HepG2 (cell line): Measurements from ENCODE around the gene ARAP3. TPM values are rescaled to one million over a fixed set of nuclear protein-coding genes. Genes with fewer than 3 reads are reported as not detected.

Experiments
- BCL6 ChIP-seq: IDR thresholded peaks from 2 replicates; pipeline ENCODE4 v1.6.1; 2016; ENCODE audit warnings: missing genetic modification reagents, missing compliant biosample characterization
- GATAD2A ChIP-seq: IDR thresholded peaks from 2 replicates; pipeline ENCODE4 v1.6.1; 2016
- HNF1A ChIP-seq, 2 experiments: sonication (generic) in 1 of 2; formaldehyde crosslinking in 1 of 2; IDR thresholded peaks; 2 replicates each; pipeline versions ENCODE4 v1.4.0 to v1.6.1; 2016 to 2020; ENCODE audit warnings: borderline replicate concordance in 1 of 2, low read depth in 1 of 2, mild to moderate bottlenecking in 1 of 2, missing genetic modification reagents in 1 of 2
- KDM2A ChIP-seq: sonication (generic); formaldehyde crosslinking; IDR thresholded peaks from 2 replicates; pipeline ENCODE4 v1.4.0; 2020; ENCODE audit warnings: low read depth, missing genetic modification reagents, borderline replicate concordance
- KLF9 ChIP-seq: IDR thresholded peaks from 2 replicates; pipeline ENCODE4 v1.6.1; 2016; ENCODE audit warnings: low read depth
- RBM39 ChIP-seq: fragments of 200-400 bp; formaldehyde crosslinking; IDR thresholded peaks from one replicate; pipeline ENCODE4 v1.6.1; 2018; ENCODE audit warnings: antibody characterized with exemption, mild to moderate bottlenecking, low read depth, low read length; ENCODE audit not compliant: poor library complexity, severe bottlenecking
- TFDP1 ChIP-seq: IDR thresholded peaks from 2 replicates; pipeline ENCODE4 v1.6.1; 2016; ENCODE audit warnings: missing compliant biosample characterization, missing genetic modification reagents, borderline replicate concordance
- ZFAT ChIP-seq: sonication (generic); formaldehyde crosslinking; conservative IDR thresholded peaks from 2 replicates; pipeline ENCODE4 v1.8.1; 2023; ENCODE audit warnings: missing genetic modification reagents, inconsistent platforms
- ZFP36L2 ChIP-seq: sonication (generic); formaldehyde crosslinking; IDR thresholded peaks from 2 replicates; pipeline ENCODE4 v1.4.0; 2020; ENCODE audit warnings: missing genetic modification reagents
- ZNF251 ChIP-seq: sonication (generic); formaldehyde crosslinking; IDR thresholded peaks from 2 replicates; pipeline ENCODE4 v1.9.0; 2021; ENCODE audit warnings: mild to moderate bottlenecking, missing genetic modification reagents
- ZNF264 ChIP-seq: sonication (generic); formaldehyde crosslinking; IDR thresholded peaks from 2 replicates; pipeline ENCODE4 v1.4.0; 2020; ENCODE audit warnings: missing genetic modification reagents
- ZNF569 ChIP-seq: sonication (generic); formaldehyde crosslinking; IDR thresholded peaks from 2 replicates; pipeline ENCODE4 v1.5.0; 2020; ENCODE audit warnings: mild to moderate bottlenecking, missing genetic modification reagents, moderate library complexity, borderline replicate concordance
- ZNF687 ChIP-seq: sonication (generic); formaldehyde crosslinking; IDR thresholded peaks from 2 replicates; pipeline ENCODE4 v1.5.1; 2020; ENCODE audit warnings: mild to moderate bottlenecking, missing genetic modification reagents, moderate library complexity
- ZNF780A ChIP-seq: sonication (generic); formaldehyde crosslinking; IDR thresholded peaks from 2 replicates; pipeline ENCODE4 v1.8.0; 2022; ENCODE audit warnings: mild to moderate bottlenecking, missing genetic modification reagents, moderate library complexity
- polyA plus RNA-seq, 8 experiments: library from polyadenylated mRNA; depleted of rRNA in 3 of 8; stranded (reverse) in 7 of 8; unstranded in 1 of 8; fragments of >200 nt; fragmentation: Illumina TruSeq in 4 of 8; extraction: Trizol in 4 of 8; gene quantifications; 2 replicates each; pipeline versions ENCODE4 v1.2.1 to v1.2.3, GENCODE V29; 2011 to 2016; ENCODE audit warnings: low read depth in 4 of 8, missing spikeins in 1 of 8, mixed read lengths in 1 of 8; ENCODE audit not compliant: insufficient read depth in 1 of 8
- total RNA-seq, 5 experiments: library from RNA; depleted of rRNA; stranded (reverse); fragments of >200 nt; fragmentation: Illumina TruSeq; extraction: Trizol; gene quantifications; 2 replicates each; pipeline ENCODE4 v1.2.3, GENCODE V29; 2016; ENCODE audit warnings: low read depth in 1 of 5
- TF ChIP-seq, protein P1 (sequence below): fragments of 450-650 bp; IDR thresholded peaks from 2 replicates; pipeline ENCODE4 v1.6.1; 2017; ENCODE audit warnings: mild to moderate bottlenecking

Gene ARAP3
- total and polyA plus RNA-seq, 2 of the 13 experiments (the other 11 are each of a cell fraction or from before 2014, with no cell fraction given) = 0.25 TPM; not detected in 1

GRCh38 chr5:141681695-141682641 lies at the start of gene ARAP3 (continued):
- TF ChIP-seq RBM39 (no peak), ZNF251 (CRISPR knock-in tag) (no peak), TFDP1 (CRISPR knock-in tag) (no peak), ZNF687 (CRISPR knock-in tag) (peak; percentile 54), ZFAT (CRISPR knock-in tag) (no peak), ZNF780A (CRISPR knock-in tag) (no peak), ZNF264 (no peak), GATAD2A (CRISPR knock-in tag) (0 out of 2 replicates have a peak, but pooled peaks have one; percentile 15), KLF9 (CRISPR knock-in tag) (no peak), HNF1A (IDR thresholded peaks at IDR 0.05; ENCODE audit: low read depth) (no peak), HNF1A (CRISPR knock-in tag; IDR thresholded peaks at IDR 0.05; ENCODE audit: borderline replicate concordance) (no peak), KDM2A (CRISPR knock-in tag) (peak; percentile 38; the same call in 1 of the 2 replicates), ZNF569 (no peak), ZFP36L2 (CRISPR knock-in tag) (no peak), BCL6 (CRISPR knock-in tag) (0 out of 2 replicates have a peak, but pooled peaks have one; percentile 11)
- TF ChIP-seq, protein P1, sequence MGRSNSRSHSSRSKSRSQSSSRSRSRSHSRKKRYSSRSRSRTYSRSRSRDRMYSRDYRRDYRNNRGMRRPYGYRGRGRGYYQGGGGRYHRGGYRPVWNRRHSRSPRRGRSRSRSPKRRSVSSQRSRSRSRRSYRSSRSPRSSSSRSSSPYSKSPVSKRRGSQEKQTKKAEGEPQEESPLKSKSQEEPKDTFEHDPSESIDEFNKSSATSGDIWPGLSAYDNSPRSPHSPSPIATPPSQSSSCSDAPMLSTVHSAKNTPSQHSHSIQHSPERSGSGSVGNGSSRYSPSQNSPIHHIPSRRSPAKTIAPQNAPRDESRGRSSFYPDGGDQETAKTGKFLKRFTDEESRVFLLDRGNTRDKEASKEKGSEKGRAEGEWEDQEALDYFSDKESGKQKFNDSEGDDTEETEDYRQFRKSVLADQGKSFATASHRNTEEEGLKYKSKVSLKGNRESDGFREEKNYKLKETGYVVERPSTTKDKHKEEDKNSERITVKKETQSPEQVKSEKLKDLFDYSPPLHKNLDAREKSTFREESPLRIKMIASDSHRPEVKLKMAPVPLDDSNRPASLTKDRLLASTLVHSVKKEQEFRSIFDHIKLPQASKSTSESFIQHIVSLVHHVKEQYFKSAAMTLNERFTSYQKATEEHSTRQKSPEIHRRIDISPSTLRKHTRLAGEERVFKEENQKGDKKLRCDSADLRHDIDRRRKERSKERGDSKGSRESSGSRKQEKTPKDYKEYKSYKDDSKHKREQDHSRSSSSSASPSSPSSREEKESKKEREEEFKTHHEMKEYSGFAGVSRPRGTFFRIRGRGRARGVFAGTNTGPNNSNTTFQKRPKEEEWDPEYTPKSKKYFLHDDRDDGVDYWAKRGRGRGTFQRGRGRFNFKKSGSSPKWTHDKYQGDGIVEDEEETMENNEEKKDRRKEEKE = no peak
